ENCODE results near the gene ACTBL2.
A peak's percentile ranks its signal among the peaks of the same experiment; 100 is the strongest.
"Not testable (repeated sequence)": the region's sequence is repeated elsewhere in the genome, so short reads cannot be mapped to it uniquely, and the experiment has no call there.

ACTBL2 gene

GRCh38 chr5:57482671-57483106, at the start of gene ACTBL2:
TSS of gene ACTBL2 (minus strand) at chr5:57482811. CDS start at chr5:57482707, 104 bp downstream.
- DNase-seq: no peak

- DNase-seq: no peak
Measured at GRCh38 chr5:57531333-57531732, 48.7 kb upstream of the ACTBL2 start.

- DNase-seq: no peak
Measured at GRCh38 chr5:57529864-57530263, 47.3 kb upstream of the ACTBL2 start.

DNA sequence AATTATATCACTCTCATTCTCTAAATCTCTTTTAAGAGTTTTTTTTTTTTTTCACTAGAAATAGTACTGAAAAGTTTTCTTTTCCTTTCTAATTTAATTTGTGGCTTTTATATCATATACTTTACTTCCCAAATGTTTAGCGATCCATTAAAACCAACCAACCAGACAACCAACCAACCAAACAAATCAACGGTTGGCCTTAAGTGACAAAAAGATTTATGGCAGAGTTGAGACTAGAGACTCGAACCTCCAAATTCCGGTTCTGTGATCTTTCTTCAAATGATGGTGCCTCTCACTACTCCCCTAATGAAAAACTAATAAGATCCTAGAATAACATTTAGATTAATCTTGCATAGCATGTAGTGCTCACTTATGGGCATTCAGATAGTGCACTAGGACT, 45.3 kb upstream of the ACTBL2 start:
- DNase-seq: no peak

- no peak for DNase-seq
Measured at GRCh38 chr5:57524348-57525060, 41.9 kb upstream of the ACTBL2 start.

DNA sequence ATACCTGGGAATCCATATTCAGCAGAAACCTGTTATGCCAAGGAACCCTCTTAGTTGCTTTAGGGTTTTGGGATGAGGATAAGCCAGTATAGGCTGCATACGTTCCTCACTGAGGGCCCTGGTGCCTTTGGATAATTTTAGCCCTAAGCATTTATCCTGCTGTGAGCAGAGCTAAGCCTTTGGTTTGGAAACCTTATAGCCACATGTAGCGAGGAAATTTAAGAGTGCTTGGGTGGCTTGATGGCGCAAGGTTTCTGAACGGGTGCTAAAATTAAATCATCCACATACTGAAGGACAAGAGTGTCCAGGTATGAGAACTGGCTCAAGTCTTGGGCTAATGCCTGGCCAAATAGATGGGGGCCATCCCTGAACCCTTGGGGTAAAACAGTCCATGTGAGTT, 39.9 kb upstream of the ACTBL2 start:
- not testable (repeated sequence) for DNase-seq

DNA sequence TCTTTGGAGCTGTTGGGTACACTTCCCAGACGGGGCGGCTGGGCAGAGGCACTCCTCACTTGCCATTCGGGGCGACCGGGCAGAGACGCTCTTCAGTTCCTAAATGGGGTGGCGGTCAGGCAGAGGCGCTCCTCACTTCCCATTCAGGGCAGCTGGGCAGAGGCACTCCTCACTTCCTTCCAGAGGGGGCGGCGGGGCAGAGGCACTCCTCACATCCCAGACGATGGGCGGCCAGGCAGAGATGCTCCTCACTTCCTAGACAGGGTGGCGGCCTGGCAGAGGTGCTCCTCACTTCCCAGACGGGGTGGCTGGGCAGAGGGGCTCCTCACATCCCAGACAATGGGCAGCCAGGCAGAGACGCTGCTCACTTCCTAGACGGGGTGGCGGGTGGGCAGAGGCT, 35.8 kb upstream of the ACTBL2 start:
- DNase-seq: not testable (repeated sequence)

- no peak for DNase-seq
Measured at GRCh38 chr5:57517250-57517649, 34.6 kb upstream of the ACTBL2 start.

- no peak for DNase-seq
Measured at GRCh38 chr5:57513785-57514184, 31.2 kb upstream of the ACTBL2 start.

- DNase-seq: no peak
Measured at GRCh38 chr5:57511321-57511720, 28.7 kb upstream of the ACTBL2 start.

- DNase-seq: no peak
Measured at GRCh38 chr5:57509501-57510260, 27.1 kb upstream of the ACTBL2 start.

DNA sequence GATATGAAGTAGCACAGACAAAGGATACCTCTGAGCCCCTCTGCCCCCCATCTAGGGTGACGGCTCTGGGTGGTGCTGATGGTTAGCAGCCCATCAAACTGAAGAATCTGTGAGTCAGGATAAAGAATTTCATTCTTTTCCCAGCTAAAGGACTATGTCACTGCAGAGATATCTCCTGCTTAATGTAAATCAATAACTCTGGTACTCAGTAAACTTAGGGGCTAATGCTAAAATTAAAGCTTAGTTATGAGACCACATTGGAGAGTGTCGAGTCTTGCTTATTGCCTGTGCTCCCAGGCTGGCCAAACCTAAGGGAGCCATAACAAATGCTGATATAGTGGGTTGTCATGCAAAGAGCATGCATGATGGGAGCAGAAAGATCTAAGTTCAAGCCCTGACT, 25.6 kb upstream of the ACTBL2 start:
- no peak for DNase-seq

DNA sequence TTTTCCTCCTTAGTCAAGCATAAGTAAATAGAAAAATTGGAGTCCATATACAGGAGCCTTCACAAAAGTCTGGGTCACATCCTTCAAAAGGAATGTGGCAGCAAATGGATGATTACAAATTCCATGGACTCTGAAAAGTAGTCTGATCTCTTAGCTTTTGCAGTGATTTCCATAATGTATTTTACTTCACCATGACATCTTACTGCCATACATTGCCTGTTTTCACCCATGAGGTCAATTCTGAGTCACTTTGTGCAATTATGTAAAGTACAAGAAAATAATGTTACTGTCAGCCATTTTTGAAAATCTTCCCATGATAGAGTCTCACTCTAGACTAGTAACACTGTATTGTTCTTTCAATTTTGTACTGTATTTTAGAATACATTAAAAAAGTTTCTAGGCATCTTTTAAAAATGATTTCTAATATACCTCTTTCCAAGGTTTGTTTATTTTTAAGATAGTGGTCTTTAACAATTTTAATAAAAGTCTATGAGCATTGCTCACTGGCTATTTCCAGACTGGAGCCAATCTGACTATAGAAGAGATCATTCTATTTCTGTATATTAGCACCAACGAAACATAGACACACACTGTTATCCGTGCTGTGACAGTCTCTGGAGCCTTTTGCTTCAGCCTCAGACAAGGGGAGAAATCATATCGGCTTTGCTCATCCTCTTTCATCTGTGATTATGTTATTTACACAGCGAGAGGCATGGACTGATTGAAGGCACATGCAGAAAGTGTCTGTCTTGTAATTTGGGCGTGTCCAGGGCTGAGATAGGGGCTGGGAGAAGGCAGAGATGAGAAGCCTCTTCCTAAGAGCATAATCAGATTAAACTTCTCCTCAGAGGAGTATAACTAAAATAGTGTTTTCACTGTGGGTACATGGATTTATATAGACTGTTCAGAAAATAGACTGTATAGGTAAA, 22.9 kb upstream of the ACTBL2 start:
- DNase-seq: no peak

DNA sequence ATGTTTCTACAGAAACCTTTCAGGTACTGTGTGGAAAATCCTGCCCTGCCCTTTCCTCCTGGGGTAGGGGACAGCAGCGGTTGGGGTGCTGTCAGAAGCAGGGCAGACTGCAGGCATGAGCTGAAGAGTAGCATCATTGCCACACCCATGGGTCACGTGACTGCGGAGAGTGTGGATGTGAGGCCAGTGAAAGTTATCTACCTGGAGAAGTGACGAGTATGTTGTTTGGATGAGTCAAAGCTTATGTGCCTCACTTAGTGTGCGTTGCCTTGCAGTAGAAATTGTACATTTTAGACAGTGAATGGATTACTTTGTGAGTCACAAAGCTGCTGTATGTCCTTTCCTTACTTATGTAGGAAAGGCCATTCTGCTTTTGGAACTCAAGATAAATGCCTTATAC, 21.7 kb upstream of the ACTBL2 start:
- DNase-seq: no peak

DNA sequence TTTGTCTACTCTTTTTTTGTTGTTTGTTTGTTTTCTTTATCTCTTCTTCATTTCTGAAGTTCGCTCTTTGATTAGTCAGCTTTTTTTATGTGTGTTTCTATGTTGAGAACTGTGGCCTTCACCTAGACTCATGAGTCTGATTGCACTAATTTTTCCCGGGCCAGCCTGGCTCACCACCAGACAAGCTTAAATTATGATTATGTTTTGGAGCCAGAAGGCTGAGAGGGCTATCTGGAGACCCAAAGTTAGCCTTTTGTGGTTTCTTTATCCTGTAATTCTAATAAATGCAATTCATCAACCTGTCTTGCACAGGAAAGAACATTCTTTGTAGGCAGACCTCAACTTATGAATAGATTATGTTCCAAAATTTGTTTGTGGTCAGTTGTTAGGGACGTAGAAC, 20.8 kb upstream of the ACTBL2 start:
- no peak for DNase-seq

GRCh38 chr5:57501414-57502201, 19.0 kb upstream of the ACTBL2 start:
- no peak for DNase-seq

DNA sequence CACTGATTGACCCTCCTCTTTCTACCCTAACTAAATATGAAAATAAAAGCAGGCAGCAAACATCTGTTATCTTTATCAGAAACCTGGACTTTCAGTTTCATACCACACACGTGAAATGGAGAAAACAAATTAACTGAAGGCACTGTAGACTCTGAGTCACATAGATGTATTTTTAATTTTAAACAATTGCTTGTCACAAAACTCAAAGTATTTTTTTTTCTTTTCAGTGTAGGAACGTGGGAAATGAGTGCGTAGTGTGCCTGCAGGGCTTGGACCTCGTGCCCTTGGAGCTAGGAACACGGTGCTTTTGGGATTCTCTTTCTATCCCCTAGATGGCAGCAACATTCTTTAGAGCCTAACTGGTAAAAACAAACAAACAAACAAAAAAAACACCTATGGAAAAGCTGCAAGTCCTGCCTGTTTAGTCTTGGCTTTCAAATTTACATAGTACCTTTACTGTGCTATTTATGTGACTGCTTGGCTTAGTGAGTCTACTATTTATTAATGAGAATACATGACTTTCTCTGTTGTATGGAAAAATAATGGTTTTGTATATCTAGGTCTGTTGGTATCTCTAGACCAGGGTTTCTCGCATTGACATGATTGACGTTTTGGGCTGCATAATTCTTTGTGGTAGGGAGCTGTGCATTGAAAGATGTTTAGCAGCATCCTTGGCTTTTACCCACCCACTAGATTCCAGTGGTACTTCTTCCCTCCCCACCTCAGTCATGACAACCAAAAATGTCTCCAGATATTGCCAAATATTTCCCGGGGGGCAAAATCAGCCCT, 16.8 kb upstream of the ACTBL2 start:
- peak; percentile 36 for DNase-seq

- no peak for DNase-seq
Measured at GRCh38 chr5:57497733-57498132, 15.1 kb upstream of the ACTBL2 start.

DNA sequence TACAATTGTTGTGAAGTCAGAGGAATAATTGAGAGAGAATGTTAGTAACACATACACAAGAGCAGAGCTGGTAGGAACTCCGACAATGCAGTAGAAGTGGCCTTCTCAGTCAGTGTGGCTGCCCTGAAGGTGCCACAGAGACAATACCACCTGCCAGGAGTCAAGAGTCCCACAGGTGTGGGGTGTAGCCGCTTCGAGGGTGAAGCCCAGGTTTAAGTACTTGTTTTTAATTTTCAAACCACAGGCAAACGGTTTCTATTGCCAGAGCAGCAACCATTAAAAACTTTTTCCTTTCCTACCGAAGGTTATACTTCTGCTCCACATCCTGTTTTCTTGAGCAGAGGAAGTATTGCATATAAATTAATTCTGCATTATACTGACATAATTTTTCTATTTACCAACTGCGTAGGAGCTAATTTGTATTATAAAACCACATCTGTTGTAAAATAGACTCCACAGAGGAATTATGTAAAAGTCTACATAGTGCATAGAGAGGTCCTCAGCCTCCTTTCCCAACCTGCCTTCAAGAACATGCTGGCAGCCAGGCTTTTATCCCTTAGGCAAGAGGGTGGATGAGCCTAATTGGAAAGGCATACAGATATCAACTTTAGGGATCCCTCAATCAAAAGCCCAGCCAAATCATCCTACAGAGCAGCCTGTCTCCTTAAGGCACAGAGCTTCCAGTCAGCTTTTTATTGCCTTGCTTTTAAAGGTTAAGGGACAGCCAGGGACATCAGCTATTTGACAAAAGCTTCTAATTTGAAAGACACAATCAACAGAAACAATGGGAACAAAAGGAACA, 12.9 kb upstream of the ACTBL2 start:
- DNase-seq: peak; percentile 14
